Measurements from ENCODE around the gene RNF224. TPM values are rescaled to one million over a fixed set of nuclear protein-coding genes. Genes with fewer than 3 reads are reported as not detected.
A peak's percentile ranks its signal among the peaks of the same experiment; 100 is the strongest.
"Not testable (repeated sequence)": the region's sequence is repeated elsewhere in the genome, so short reads cannot be mapped to it uniquely, and the experiment has no call there.

RNF224 gene
- total and polyA plus RNA-seq, 2 experiments from 2014 or later: 0.63 TPM; not detected in 1

DNA sequence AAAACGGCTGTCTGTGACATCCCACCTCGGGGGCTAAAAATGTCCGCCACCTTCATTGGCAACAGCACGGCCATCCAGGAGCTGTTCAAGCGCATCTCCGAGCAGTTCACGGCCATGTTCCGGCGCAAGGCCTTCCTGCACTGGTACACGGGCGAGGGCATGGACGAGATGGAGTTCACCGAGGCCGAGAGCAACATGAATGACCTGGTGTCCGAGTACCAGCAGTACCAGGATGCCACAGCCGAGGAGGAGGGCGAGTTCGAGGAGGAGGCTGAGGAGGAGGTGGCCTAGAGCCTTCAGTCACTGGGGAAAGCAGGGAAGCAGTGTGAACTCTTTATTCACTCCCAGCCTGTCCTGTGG, 15.9 kb downstream of the RNF224 start:
- H3F3A ChIP-seq (replicated peaks; ENCODE audit: low read depth): 0 out of 2 replicates have a peak, but pooled peaks cover 29% of the 10 kb centered on the region
- not testable (repeated sequence) for H3K9me2 ChIP-seq (ENCODE audit: insufficient read depth); H3K9me3 Mint-ChIP-seq; ATAC-seq; H3K27me3 ChIP-seq (ENCODE audit: insufficient read depth); H3K27ac Mint-ChIP-seq; H3K4me2 ChIP-seq; DNase-seq (ENCODE audit: low spot score); H3K27ac ChIP-seq (ENCODE audit: low read depth); H3K36me3 ChIP-seq (ENCODE audit: insufficient read depth); H3K4me3 ChIP-seq; H2AFZ ChIP-seq
- peak overlapping the region; percentile 86 for H3K4me3 Mint-ChIP-seq
- peaks cover 16% of the 10 kb centered on the region for H4K20me1 ChIP-seq (replicated peaks; ENCODE audit: insufficient read depth)
- H3K79me2 ChIP-seq (replicated peaks; ENCODE audit: insufficient read depth): peaks cover 29% of the 10 kb centered on the region
- H3K27me3 Mint-ChIP-seq (ENCODE audit: insufficient read depth, low read depth, poor library complexity): peaks cover 26% of the 10 kb centered on the region
- peaks cover 31% of the 10 kb centered on the region for H3K36me3 Mint-ChIP-seq (ENCODE audit: low read depth)
- H3K4me1 ChIP-seq (ENCODE audit: insufficient read depth): peaks cover 18% of the 10 kb centered on the region; the same call in 1 of the 2 replicates
- peaks cover 32% of the 10 kb centered on the region for H3K4me1 Mint-ChIP-seq

DNA sequence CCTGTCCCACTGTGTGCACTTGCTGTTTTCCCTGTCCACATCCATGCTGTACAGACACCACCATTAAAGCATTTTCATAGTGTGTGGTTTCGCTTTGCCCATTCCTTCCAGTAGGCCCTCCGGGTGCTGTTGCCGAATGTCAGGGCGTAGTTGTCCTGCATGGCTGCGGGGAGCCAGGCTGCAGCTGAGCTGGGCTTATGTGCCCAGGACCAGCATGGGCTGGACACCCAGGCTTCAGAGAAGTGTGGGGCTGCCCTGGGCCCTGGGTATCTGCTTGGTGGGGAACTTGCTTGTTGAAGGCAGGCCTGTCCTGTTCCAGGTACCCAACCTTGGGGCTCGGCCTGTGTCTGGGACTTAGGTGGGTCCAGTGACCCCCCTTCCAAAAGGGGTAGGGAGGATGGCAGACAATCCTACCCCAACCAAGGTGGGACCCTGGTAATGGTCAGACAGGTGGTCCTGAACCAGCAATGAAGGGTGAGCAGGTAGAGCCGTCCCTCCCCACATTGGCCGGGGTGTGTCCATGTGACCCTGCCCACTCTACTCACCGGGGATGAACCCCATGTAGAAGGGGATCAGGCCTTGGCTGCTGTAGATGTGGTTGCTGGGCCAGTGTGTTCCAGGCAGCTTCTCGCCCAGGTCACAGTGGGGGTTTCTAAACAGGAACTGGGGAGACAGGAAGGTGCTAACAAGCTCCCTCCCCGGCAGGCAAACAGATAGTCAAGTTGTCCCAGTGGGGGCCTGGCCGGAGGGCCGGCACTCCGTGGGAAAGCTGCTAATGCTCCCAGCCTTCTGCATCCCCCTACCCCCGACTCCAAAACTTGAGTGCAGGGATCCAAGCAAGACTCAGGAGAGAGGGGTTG, 16.6 kb downstream of the RNF224 start:
- Histone ChIP-seq H3K79me2 (replicated peaks; ENCODE audit: insufficient read depth) (peaks cover 27% of the 10 kb centered on the region), H3K4me3 (no peak overlapping the region; the same call in 1 of the 2 replicates), H3K4me2 (peak overlapping the region; percentile 26; the same call in 1 of the 2 replicates), H3K4me1 (ENCODE audit: insufficient read depth) (peaks cover 18% of the 10 kb centered on the region; the same call in 1 of the 2 replicates), H3K36me3 (ENCODE audit: insufficient read depth) (no peaks in the 10 kb centered on the region), H3K27ac (ENCODE audit: low read depth) (0 out of 2 replicates have a peak overlapping the region, but pooled peaks have one; percentile 26), H3K9me2 (ENCODE audit: insufficient read depth) (no peaks in the 10 kb centered on the region), H3K27me3 (ENCODE audit: insufficient read depth) (no peaks in the 10 kb centered on the region), H2AFZ (no peak overlapping the region), H4K20me1 (replicated peaks; ENCODE audit: insufficient read depth) (peaks cover 16% of the 10 kb centered on the region), H3F3A (replicated peaks; ENCODE audit: low read depth) (0 out of 2 replicates have a peak, but pooled peaks cover 29% of the 10 kb centered on the region)
- Mint-ChIP-seq H3K4me3 (peak overlapping the region; percentile 86), H3K27ac (peak overlapping the region; percentile 59), H3K36me3 (ENCODE audit: low read depth) (peaks cover 31% of the 10 kb centered on the region), H3K4me1 (peaks cover 30% of the 10 kb centered on the region), H3K9me3 (no peaks in the 10 kb centered on the region), H3K27me3 (ENCODE audit: insufficient read depth, low read depth, poor library complexity) (peaks cover 24% of the 10 kb centered on the region)
- TF ChIP-seq, protein P1, sequence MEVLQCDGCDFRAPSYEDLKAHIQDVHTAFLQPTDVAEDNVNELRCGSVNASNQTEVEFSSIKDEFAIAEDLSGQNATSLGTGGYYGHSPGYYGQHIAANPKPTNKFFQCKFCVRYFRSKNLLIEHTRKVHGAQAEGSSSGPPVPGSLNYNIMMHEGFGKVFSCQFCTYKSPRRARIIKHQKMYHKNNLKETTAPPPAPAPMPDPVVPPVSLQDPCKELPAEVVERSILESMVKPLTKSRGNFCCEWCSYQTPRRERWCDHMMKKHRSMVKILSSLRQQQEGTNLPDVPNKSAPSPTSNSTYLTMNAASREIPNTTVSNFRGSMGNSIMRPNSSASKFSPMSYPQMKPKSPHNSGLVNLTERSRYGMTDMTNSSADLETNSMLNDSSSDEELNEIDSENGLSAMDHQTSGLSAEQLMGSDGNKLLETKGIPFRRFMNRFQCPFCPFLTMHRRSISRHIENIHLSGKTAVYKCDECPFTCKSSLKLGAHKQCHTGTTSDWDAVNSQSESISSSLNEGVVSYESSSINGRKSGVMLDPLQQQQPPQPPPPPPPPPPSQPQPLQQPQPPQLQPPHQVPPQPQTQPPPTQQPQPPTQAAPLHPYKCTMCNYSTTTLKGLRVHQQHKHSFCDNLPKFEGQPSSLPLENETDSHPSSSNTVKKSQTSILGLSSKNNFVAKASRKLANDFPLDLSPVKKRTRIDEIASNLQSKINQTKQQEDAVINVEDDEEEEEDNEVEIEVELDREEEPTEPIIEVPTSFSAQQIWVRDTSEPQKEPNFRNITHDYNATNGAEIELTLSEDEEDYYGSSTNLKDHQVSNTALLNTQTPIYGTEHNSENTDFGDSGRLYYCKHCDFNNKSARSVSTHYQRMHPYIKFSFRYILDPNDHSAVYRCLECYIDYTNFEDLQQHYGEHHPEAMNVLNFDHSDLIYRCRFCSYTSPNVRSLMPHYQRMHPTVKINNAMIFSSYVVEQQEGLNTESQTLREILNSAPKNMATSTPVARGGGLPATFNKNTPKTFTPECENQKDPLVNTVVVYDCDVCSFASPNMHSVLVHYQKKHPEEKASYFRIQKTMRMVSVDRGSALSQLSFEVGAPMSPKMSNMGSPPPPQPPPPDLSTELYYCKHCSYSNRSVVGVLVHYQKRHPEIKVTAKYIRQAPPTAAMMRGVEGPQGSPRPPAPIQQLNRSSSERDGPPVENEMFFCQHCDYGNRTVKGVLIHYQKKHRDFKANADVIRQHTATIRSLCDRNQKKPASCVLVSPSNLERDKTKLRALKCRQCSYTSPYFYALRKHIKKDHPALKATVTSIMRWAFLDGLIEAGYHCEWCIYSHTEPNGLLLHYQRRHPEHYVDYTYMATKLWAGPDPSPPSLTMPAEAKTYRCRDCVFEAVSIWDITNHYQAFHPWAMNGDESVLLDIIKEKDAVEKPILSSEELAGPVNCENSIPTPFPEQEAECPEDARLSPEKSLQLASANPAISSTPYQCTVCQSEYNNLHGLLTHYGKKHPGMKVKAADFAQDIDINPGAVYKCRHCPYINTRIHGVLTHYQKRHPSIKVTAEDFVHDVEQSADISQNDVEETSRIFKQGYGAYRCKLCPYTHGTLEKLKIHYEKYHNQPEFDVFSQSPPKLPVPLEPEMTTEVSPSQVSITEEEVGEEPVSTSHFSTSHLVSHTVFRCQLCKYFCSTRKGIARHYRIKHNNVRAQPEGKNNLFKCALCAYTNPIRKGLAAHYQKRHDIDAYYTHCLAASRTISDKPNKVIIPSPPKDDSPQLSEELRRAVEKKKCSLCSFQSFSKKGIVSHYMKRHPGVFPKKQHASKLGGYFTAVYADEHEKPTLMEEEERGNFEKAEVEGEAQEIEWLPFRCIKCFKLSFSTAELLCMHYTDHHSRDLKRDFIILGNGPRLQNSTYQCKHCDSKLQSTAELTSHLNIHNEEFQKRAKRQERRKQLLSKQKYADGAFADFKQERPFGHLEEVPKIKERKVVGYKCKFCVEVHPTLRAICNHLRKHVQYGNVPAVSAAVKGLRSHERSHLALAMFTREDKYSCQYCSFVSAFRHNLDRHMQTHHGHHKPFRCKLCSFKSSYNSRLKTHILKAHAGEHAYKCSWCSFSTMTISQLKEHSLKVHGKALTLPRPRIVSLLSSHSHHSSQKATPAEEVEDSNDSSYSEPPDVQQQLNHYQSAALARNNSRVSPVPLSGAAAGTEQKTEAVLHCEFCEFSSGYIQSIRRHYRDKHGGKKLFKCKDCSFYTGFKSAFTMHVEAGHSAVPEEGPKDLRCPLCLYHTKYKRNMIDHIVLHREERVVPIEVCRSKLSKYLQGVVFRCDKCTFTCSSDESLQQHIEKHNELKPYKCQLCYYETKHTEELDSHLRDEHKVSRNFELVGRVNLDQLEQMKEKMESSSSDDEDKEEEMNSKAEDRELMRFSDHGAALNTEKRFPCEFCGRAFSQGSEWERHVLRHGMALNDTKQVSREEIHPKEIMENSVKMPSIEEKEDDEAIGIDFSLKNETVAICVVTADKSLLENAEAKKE (CRISPR knock-in tag; IDR thresholded peaks at IDR 0.05): no peak
- TF ChIP-seq STAT1 (IDR thresholded peaks at IDR 0.05; ENCODE audit: unreplicated experiment): no peak
- no peak for TF ChIP-seq JUNB (IDR thresholded peaks at IDR 0.05; ENCODE audit: unreplicated experiment)
- TF ChIP-seq NANOG (IDR thresholded peaks at IDR 0.05; ENCODE audit: borderline replicate concordance): no peak
- TF ChIP-seq, protein P2, sequence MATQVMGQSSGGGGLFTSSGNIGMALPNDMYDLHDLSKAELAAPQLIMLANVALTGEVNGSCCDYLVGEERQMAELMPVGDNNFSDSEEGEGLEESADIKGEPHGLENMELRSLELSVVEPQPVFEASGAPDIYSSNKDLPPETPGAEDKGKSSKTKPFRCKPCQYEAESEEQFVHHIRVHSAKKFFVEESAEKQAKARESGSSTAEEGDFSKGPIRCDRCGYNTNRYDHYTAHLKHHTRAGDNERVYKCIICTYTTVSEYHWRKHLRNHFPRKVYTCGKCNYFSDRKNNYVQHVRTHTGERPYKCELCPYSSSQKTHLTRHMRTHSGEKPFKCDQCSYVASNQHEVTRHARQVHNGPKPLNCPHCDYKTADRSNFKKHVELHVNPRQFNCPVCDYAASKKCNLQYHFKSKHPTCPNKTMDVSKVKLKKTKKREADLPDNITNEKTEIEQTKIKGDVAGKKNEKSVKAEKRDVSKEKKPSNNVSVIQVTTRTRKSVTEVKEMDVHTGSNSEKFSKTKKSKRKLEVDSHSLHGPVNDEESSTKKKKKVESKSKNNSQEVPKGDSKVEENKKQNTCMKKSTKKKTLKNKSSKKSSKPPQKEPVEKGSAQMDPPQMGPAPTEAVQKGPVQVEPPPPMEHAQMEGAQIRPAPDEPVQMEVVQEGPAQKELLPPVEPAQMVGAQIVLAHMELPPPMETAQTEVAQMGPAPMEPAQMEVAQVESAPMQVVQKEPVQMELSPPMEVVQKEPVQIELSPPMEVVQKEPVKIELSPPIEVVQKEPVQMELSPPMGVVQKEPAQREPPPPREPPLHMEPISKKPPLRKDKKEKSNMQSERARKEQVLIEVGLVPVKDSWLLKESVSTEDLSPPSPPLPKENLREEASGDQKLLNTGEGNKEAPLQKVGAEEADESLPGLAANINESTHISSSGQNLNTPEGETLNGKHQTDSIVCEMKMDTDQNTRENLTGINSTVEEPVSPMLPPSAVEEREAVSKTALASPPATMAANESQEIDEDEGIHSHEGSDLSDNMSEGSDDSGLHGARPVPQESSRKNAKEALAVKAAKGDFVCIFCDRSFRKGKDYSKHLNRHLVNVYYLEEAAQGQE (IDR thresholded peaks at IDR 0.05; ENCODE audit: unreplicated experiment): no peak
- no peak for TF ChIP-seq ZNF331 (CRISPR knock-in tag; IDR thresholded peaks at IDR 0.05; ENCODE audit: low read depth)
- peak; percentile 38 for TF ChIP-seq POLR2AphosphoS5 (IDR thresholded peaks at IDR 0.05; ENCODE audit: low read depth)
- TF ChIP-seq, protein P3, sequence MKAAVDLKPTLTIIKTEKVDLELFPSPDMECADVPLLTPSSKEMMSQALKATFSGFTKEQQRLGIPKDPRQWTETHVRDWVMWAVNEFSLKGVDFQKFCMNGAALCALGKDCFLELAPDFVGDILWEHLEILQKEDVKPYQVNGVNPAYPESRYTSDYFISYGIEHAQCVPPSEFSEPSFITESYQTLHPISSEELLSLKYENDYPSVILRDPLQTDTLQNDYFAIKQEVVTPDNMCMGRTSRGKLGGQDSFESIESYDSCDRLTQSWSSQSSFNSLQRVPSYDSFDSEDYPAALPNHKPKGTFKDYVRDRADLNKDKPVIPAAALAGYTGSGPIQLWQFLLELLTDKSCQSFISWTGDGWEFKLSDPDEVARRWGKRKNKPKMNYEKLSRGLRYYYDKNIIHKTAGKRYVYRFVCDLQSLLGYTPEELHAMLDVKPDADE (IDR thresholded peaks at IDR 0.05): no peak
- DNase-seq (ENCODE audit: low spot score) (no peak), ATAC-seq (no peak; the same call in 2 of the 3 replicates)
